Astrocyte (in vitro differentiated cells and primary cell): ENCODE measurements around the gene TOB1. TPM values are rescaled to one million over a fixed set of nuclear protein-coding genes. Genes with fewer than 3 reads are reported as not detected.

ENCODE experiments used
- DNase-seq: peaks from one replicate; pipeline ENCODE4 v3.0.0-alpha.2; 2010; ENCODE audit warnings: low read depth
- FAIRE-seq: peaks from 2 replicates; lab custom pipeline; 2011; peaks lifted over from hg19 to GRCh38; lab: Jason Lieb, UNC
- H2AFZ ChIP-seq: 2 replicates; pipeline ENCODE4 v1.6.0; 2012; ENCODE audit warnings: low read depth, low read length, inconsistent platforms
- H3K27ac ChIP-seq: 2 replicates; pipeline ENCODE4 v1.5.1; 2011; ENCODE audit warnings: low read depth, low read length, inconsistent platforms
- H3K27me3 ChIP-seq: 2 replicates; pipeline ENCODE4 v1.6.0; 2011; ENCODE audit warnings: low read length, inconsistent platforms; ENCODE audit not compliant: insufficient read depth
- H3K36me3 ChIP-seq: 2 replicates; pipeline ENCODE4 v1.5.1; 2011; ENCODE audit warnings: low read length, inconsistent platforms; ENCODE audit not compliant: insufficient read depth
- H3K4me1 ChIP-seq: 2 replicates; pipeline ENCODE4 v1.5.1; 2011; ENCODE audit warnings: low read length, inconsistent platforms; ENCODE audit not compliant: insufficient read depth
- H3K4me2 ChIP-seq: 2 replicates; pipeline ENCODE4 v1.6.0; 2012; ENCODE audit warnings: low read length, inconsistent platforms
- H3K4me3 ChIP-seq: 2 replicates; pipeline ENCODE4 v1.5.1; 2011; ENCODE audit warnings: low read depth, mild to moderate bottlenecking, low read length, inconsistent platforms; ENCODE audit not compliant: insufficient read depth
- H3K79me2 ChIP-seq: 2 replicates; pipeline ENCODE4 v1.6.0; 2012; ENCODE audit warnings: mild to moderate bottlenecking, low read length, inconsistent platforms; ENCODE audit not compliant: insufficient read depth
- H3K9ac ChIP-seq: 2 replicates; pipeline ENCODE4 v1.6.0; 2012; ENCODE audit warnings: mild to moderate bottlenecking, low read length, inconsistent platforms
- H3K9me3 ChIP-seq: 2 replicates; pipeline ENCODE4 v1.5.1; 2012; ENCODE audit warnings: low read depth, mild to moderate bottlenecking, low read length, inconsistent platforms; ENCODE audit not compliant: insufficient read depth
- H4K20me1 ChIP-seq: 2 replicates; pipeline ENCODE4 v1.6.0; 2012; ENCODE audit warnings: low read length, inconsistent platforms; ENCODE audit not compliant: insufficient read depth
- H3K27ac Mint-ChIP-seq: one replicate; pipeline ENCODE4 v1.8.0; 2021; ENCODE audit warnings: mild to moderate bottlenecking, mixed read lengths; ENCODE audit not compliant: unreplicated experiment
- H3K27me3 Mint-ChIP-seq: one replicate; pipeline ENCODE4 v1.8.0; 2021; ENCODE audit warnings: low read depth, mixed read lengths; ENCODE audit not compliant: unreplicated experiment
- H3K36me3 Mint-ChIP-seq: one replicate; pipeline ENCODE4 v1.8.0; 2021; ENCODE audit warnings: low read depth, mixed read lengths; ENCODE audit not compliant: unreplicated experiment
- H3K4me1 Mint-ChIP-seq: one replicate; pipeline ENCODE4 v1.8.0; 2021; ENCODE audit warnings: low read depth, mixed read lengths; ENCODE audit not compliant: unreplicated experiment
- H3K4me3 Mint-ChIP-seq: one replicate; pipeline ENCODE4 v1.8.0; 2021; ENCODE audit warnings: mild to moderate bottlenecking, moderate library complexity, mixed read lengths; ENCODE audit not compliant: unreplicated experiment
- H3K9me3 Mint-ChIP-seq: one replicate; pipeline ENCODE4 v1.8.0; 2021; ENCODE audit warnings: mild to moderate bottlenecking, mixed read lengths; ENCODE audit not compliant: unreplicated experiment
- EZH2 ChIP-seq: IDR thresholded peaks from 2 replicates; pipeline ENCODE4 v1.6.1; 2012; ENCODE audit warnings: mild to moderate bottlenecking, low read length, inconsistent platforms; ENCODE audit not compliant: insufficient read depth
- total RNA-seq: library from RNA; stranded (reverse); gene quantifications from 2 replicates; pipeline ENCODE4 v1.2.1, GENCODE V29; 2021
- TF ChIP-seq, protein P1 (sequence below): IDR thresholded peaks from 2 replicates; pipeline ENCODE4 v1.5.1; 2011; ENCODE audit warnings: low read depth, mild to moderate bottlenecking, inconsistent platforms, low read length, moderate library complexity; ENCODE audit not compliant: insufficient read depth

The TOB1 gene
- total RNA-seq, 1 donor from 2014 or later: 71.6 TPM

DNA sequence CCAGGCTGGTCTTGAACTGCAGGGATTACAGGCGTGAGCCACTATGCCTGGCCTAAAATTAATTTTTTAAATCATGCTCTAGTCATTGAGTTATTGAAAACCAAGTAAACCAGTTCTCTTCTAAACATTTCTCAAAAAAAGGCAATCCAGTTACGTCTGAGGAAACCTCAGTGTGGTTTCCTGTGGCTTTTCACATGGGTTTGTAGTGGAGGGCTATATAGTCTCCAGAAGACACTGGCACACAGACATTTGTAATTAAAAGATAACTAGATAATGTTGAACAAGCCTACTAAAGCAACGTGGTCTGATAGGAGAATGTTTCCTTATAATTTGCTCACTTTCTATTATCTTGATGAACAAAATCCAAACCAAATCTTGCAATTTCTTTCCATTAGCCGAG, 5.2 kb upstream of the TOB1 start:
- no peak overlapping the region for H3K4me2 ChIP-seq
- H3K4me3 ChIP-seq: no peak overlapping the region
- no peak overlapping the region for H3K9ac ChIP-seq
- Mint-ChIP-seq H3K4me3 (no peak overlapping the region), H3K27me3 (no peaks in the 10 kb centered on the region), H3K9me3 (no peaks in the 10 kb centered on the region), H3K4me1 (peaks cover 8% of the 10 kb centered on the region), H3K27ac (no peak overlapping the region), H3K36me3 (no peaks in the 10 kb centered on the region)
- H2AFZ ChIP-seq: no peak overlapping the region
- FAIRE-seq (no peak), DNase-seq (no peak)
- peaks cover 9% of the 10 kb centered on the region for H3K4me1 ChIP-seq
- peaks cover 3% of the 10 kb centered on the region for H3K27me3 ChIP-seq
- no peaks in the 10 kb centered on the region for H4K20me1 ChIP-seq
- no peaks in the 10 kb centered on the region for H3K9me3 ChIP-seq
- no peaks in the 10 kb centered on the region for H3K79me2 ChIP-seq
- no peaks in the 10 kb centered on the region for H3K36me3 ChIP-seq
- no peak overlapping the region for H3K27ac ChIP-seq
- TF ChIP-seq, protein P1, sequence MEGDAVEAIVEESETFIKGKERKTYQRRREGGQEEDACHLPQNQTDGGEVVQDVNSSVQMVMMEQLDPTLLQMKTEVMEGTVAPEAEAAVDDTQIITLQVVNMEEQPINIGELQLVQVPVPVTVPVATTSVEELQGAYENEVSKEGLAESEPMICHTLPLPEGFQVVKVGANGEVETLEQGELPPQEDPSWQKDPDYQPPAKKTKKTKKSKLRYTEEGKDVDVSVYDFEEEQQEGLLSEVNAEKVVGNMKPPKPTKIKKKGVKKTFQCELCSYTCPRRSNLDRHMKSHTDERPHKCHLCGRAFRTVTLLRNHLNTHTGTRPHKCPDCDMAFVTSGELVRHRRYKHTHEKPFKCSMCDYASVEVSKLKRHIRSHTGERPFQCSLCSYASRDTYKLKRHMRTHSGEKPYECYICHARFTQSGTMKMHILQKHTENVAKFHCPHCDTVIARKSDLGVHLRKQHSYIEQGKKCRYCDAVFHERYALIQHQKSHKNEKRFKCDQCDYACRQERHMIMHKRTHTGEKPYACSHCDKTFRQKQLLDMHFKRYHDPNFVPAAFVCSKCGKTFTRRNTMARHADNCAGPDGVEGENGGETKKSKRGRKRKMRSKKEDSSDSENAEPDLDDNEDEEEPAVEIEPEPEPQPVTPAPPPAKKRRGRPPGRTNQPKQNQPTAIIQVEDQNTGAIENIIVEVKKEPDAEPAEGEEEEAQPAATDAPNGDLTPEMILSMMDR: no peak
- TF ChIP-seq EZH2: no peak

DNA sequence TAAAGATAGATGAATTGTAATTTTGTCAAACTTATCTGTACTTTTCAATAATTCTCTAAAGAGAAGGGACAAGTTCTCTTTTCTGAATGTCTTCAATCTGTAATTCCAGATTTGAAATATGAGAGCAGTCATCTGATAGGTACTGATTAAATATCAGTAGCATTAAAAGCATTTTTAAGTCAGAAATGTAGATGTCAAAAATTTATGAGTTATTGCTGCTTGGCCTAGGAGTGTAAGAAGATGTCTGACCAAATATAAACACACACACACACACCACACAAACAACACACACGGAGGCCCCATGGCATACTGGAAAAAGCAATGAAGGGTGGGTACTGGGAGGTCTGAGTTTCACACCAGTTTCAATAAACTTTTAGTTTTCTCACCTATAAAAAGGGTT, 2.4 kb upstream of the TOB1 start:
- TF ChIP-seq, protein P1: no peak
- Histone ChIP-seq H2AFZ (no peak overlapping the region), H3K9me3 (no peaks in the 10 kb centered on the region), H3K9ac (no peak overlapping the region), H4K20me1 (peaks cover 18% of the 10 kb centered on the region), H3K79me2 (peaks cover 23% of the 10 kb centered on the region), H3K4me2 (peak overlapping the region; percentile 98), H3K27me3 (no peaks in the 10 kb centered on the region), H3K4me3 (no peak overlapping the region), H3K27ac (no peak overlapping the region), H3K4me1 (peaks cover 14% of the 10 kb centered on the region), H3K36me3 (no peaks in the 10 kb centered on the region)
- H3K9me3 Mint-ChIP-seq: no peaks in the 10 kb centered on the region
- H3K27me3 Mint-ChIP-seq: no peaks in the 10 kb centered on the region
- DNase-seq: no peak
- FAIRE-seq: no peak
- H3K36me3 Mint-ChIP-seq: no peaks in the 10 kb centered on the region
- H3K4me3 Mint-ChIP-seq: peak overlapping the region; percentile 92
- peak overlapping the region; percentile 99 for H3K27ac Mint-ChIP-seq
- peaks cover 10% of the 10 kb centered on the region for H3K4me1 Mint-ChIP-seq

DNA sequence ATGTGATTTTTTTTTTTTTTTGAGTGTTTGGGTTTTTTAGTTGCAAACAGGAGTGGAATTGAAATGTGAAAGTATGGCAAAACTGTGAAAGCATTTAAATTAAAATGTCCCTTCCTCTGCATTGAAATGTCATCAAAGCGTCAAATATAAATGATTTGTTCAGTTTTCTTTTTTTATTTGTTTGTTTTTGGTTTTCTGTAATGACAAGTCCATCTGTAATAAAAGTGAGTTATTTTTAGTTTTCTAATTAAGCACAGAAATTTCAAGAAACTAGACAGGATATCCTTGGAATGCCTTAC, 1.9 kb upstream of the TOB1 start:
- H3K36me3 Mint-ChIP-seq: peaks cover 3% of the 10 kb centered on the region
- peak overlapping the region; percentile 99 for H3K27ac Mint-ChIP-seq
- H3K79me2 ChIP-seq: peaks cover 28% of the 10 kb centered on the region
- H3K27me3 Mint-ChIP-seq: no peaks in the 10 kb centered on the region
- FAIRE-seq (no peak), DNase-seq (no peak)
- H2AFZ ChIP-seq: peak overlapping the region; percentile 83
- peak overlapping the region; percentile 79 for H3K9ac ChIP-seq
- H3K4me2 ChIP-seq: peak overlapping the region; percentile 98
- no peaks in the 10 kb centered on the region for H3K27me3 ChIP-seq
- H3K9me3 ChIP-seq: no peaks in the 10 kb centered on the region
- peaks cover 15% of the 10 kb centered on the region for H3K4me1 Mint-ChIP-seq
- H3K27ac ChIP-seq: no peak overlapping the region
- peaks cover 23% of the 10 kb centered on the region for H4K20me1 ChIP-seq
- no peaks in the 10 kb centered on the region for H3K36me3 ChIP-seq
- no peaks in the 10 kb centered on the region for H3K9me3 Mint-ChIP-seq
- peak overlapping the region; percentile 74 for H3K4me3 ChIP-seq
- TF ChIP-seq, protein P1: no peak
- no peak for TF ChIP-seq EZH2
- H3K4me3 Mint-ChIP-seq: peak overlapping the region; percentile 92
- peaks cover 17% of the 10 kb centered on the region for H3K4me1 ChIP-seq
